ENCODE data around the gene SNRPD3.

Gene SNRPD3

GRCh38 chr22:24567668-24568067, 11.9 kb downstream of the SNRPD3 start:
- no peak for TF ChIP-seq POLR2A (IDR thresholded peaks at IDR 0.05; ENCODE audit: low read depth, low read length)
- DNase-seq (ENCODE audit: insufficient read length, low spot score) = no peak
- FAIRE-seq = no peak

GRCh38 chr22:24571266-24571665, 15.5 kb downstream of the SNRPD3 start:
- no peak for FAIRE-seq
- DNase-seq (ENCODE audit: insufficient read length, low spot score) = no peak
- no peak for TF ChIP-seq POLR2A (IDR thresholded peaks at IDR 0.05; ENCODE audit: low read depth, low read length)

- no peak for TF ChIP-seq POLR2A (IDR thresholded peaks at IDR 0.05; ENCODE audit: low read depth, low read length)
- DNase-seq (ENCODE audit: insufficient read length, low spot score) = no peak
- FAIRE-seq = no peak
These were observed 21.0 kb downstream of the SNRPD3 start for GRCh38 chr22:24576778-24577177.

- TF ChIP-seq POLR2A (IDR thresholded peaks at IDR 0.05; ENCODE audit: low read depth, low read length) = no peak
- FAIRE-seq (no peak), DNase-seq (ENCODE audit: insufficient read length, low spot score) (no peak)
These were observed 22.8 kb downstream of the SNRPD3 start for GRCh38 chr22:24578355-24579257.

- no peak for DNase-seq (ENCODE audit: insufficient read length, low spot score)
- FAIRE-seq = no peak
- no peak for TF ChIP-seq POLR2A (IDR thresholded peaks at IDR 0.05; ENCODE audit: low read depth, low read length)
These were observed 23.4 kb downstream of the SNRPD3 start for GRCh38 chr22:24579258-24579601.

GRCh38 chr22:24580276-24580675, 24.5 kb downstream of the SNRPD3 start:
- no peak for TF ChIP-seq POLR2A (IDR thresholded peaks at IDR 0.05; ENCODE audit: low read depth, low read length)
- FAIRE-seq = no peak
- DNase-seq (ENCODE audit: insufficient read length, low spot score) = no peak

- FAIRE-seq (no peak), DNase-seq (ENCODE audit: insufficient read length, low spot score) (no peak)
- no peak for TF ChIP-seq POLR2A (IDR thresholded peaks at IDR 0.05; ENCODE audit: low read depth, low read length)
These were observed 26.4 kb downstream of the SNRPD3 start for GRCh38 chr22:24582056-24582814.

GRCh38 chr22:24583221-24584165, 27.7 kb downstream of the SNRPD3 start:
- TF ChIP-seq POLR2A (IDR thresholded peaks at IDR 0.05; ENCODE audit: low read depth, low read length) = no peak
- FAIRE-seq (no peak), DNase-seq (ENCODE audit: insufficient read length, low spot score) (no peak)

- FAIRE-seq = no peak
- no peak for DNase-seq (ENCODE audit: insufficient read length, low spot score)
- TF ChIP-seq POLR2A (IDR thresholded peaks at IDR 0.05; ENCODE audit: low read depth, low read length) = no peak
These were observed 28.5 kb downstream of the SNRPD3 start for GRCh38 chr22:24584166-24584790.

GRCh38 chr22:24584871-24585411, 29.1 kb downstream of the SNRPD3 start:
- no peak for FAIRE-seq
- no peak for DNase-seq (ENCODE audit: insufficient read length, low spot score)
- TF ChIP-seq POLR2A (IDR thresholded peaks at IDR 0.05; ENCODE audit: low read depth, low read length) = no peak

GRCh38 chr22:24585461-24585860, 29.7 kb downstream of the SNRPD3 start:
- no peak for FAIRE-seq
- no peak for DNase-seq (ENCODE audit: insufficient read length, low spot score)
- TF ChIP-seq POLR2A (IDR thresholded peaks at IDR 0.05; ENCODE audit: low read depth, low read length) = no peak

GRCh38 chr22:24585927-24586546, 30.2 kb downstream of the SNRPD3 start:
- FAIRE-seq = no peak
- no peak for DNase-seq (ENCODE audit: insufficient read length, low spot score)
- no peak for TF ChIP-seq POLR2A (IDR thresholded peaks at IDR 0.05; ENCODE audit: low read depth, low read length)

- FAIRE-seq = no peak
- no peak for DNase-seq (ENCODE audit: insufficient read length, low spot score)
- TF ChIP-seq POLR2A (IDR thresholded peaks at IDR 0.05; ENCODE audit: low read depth, low read length) = no peak
These were observed 31.5 kb downstream of the SNRPD3 start for GRCh38 chr22:24587251-24587650.
